Middle frontal gyrus (tissue), 1 donor: ENCODE results near the gene LINGO3.
"Not testable (repeated sequence)": the region's sequence is repeated elsewhere in the genome, so short reads cannot be mapped to it uniquely, and the experiment has no call there.

Experiments used
- DNase-seq: peaks from one replicate; pipeline ENCODE4 v3.0.0-alpha.2; 2015; ENCODE audit warnings: low spot score; ENCODE audit errors: extremely low spot score

Gene LINGO3

GRCh38 chr19:2308114-2308556, at the start of gene LINGO3:
Gene LINGO3 (minus strand): TSS chr19:2308154. CDS start chr19:2291776, 16,378 bp downstream.
- no peak for DNase-seq

- no peak for DNase-seq
These were observed 48.2 kb upstream of the LINGO3 start for GRCh38 chr19:2356036-2356646.

GRCh38 chr19:2355168-2356035, 47.4 kb upstream of the LINGO3 start:
- no peak for DNase-seq

GRCh38 chr19:2354670-2355069, 46.7 kb upstream of the LINGO3 start:
- DNase-seq, result no peak

GRCh38 chr19:2353887-2354592, 46.1 kb upstream of the LINGO3 start:
- no peak for DNase-seq

- no peak for DNase-seq
These were observed 45.4 kb upstream of the LINGO3 start for GRCh38 chr19:2353159-2353886.

- no peak for DNase-seq
These were observed 44.2 kb upstream of the LINGO3 start for GRCh38 chr19:2352121-2352520.

- DNase-seq, result no peak
These were observed 43.6 kb upstream of the LINGO3 start for GRCh38 chr19:2351591-2351990.

GRCh38 chr19:2350656-2351055, 42.7 kb upstream of the LINGO3 start:
- no peak for DNase-seq

- DNase-seq, result not testable (repeated sequence)
These were observed 41.9 kb upstream of the LINGO3 start for GRCh38 chr19:2349818-2350217.

GRCh38 chr19:2345794-2346663, 38.1 kb upstream of the LINGO3 start:
- DNase-seq, result no peak

GRCh38 chr19:2345076-2345475, 37.1 kb upstream of the LINGO3 start:
- DNase-seq, result no peak

GRCh38 chr19:2344381-2344870, 36.5 kb upstream of the LINGO3 start:
- no peak for DNase-seq

- no peak for DNase-seq
These were observed 35.5 kb upstream of the LINGO3 start for GRCh38 chr19:2343289-2343982.

- no peak for DNase-seq
These were observed 34.8 kb upstream of the LINGO3 start for GRCh38 chr19:2342656-2343288.

GRCh38 chr19:2341982-2342381, 34.0 kb upstream of the LINGO3 start:
- DNase-seq, result no peak

- no peak for DNase-seq
These were observed 33.3 kb upstream of the LINGO3 start for GRCh38 chr19:2341244-2341751.

GRCh38 chr19:2340496-2341243, 32.7 kb upstream of the LINGO3 start:
- DNase-seq, result no peak
